ENCODE measurements around the gene CCIN. TPM values are rescaled to one million over a fixed set of nuclear protein-coding genes. Genes with fewer than 3 reads are reported as not detected.
"Not testable (repeated sequence)": the region's sequence is repeated elsewhere in the genome, so short reads cannot be mapped to it uniquely, and the experiment has no call there.

The CCIN gene
- polyA plus RNA-seq, 1 donor = 0.58 TPM

DNA sequence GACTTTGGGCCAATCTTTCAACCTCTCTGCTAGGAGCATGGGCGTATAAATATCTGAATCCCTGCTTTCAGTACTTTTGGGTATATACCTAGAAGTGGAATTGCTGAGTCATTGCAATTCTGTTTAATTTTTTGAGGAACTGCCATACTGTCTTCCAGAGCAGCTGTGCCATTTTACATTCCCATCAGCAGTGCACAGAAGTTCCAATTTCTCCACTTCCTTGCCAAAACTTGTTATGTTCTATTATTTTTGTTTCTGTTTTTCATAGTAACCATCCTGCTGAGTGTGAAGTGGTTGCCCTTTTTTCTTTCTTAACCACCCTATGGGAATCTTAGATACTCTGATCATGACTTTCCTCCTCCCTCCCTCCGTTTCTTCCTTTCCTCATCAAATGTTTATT, 11.1 kb upstream of the CCIN start:
- DNase-seq (ENCODE audit: low read depth) = no peak

DNA sequence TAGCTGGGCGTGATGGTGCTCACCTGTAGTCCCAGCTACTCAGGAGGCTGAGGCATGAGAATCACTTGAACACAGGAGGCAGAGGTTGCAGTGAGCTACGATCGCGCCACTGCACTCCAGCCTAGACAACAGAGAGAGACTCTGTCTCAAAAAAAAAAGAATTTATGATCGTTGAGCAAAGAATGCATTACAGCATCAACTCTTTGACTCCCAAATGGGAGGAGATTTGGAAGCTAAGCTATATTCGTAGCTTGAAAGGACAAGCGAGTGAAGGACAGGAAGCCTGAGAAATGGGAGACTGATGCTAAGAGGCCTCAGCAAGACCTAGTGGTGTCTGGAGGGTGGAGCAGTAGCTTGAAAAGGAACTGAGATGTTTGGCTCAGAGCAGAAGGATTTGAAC, 10.3 kb upstream of the CCIN start:
- DNase-seq (ENCODE audit: low read depth) = peak; percentile 94

GRCh38 chr9:36159509-36159908, 9.7 kb upstream of the CCIN start:
- DNase-seq (ENCODE audit: low read depth) = not testable (repeated sequence)

- DNase-seq (ENCODE audit: low read depth) = not testable (repeated sequence)
Observed at GRCh38 chr9:36160126-36160525, 9.1 kb upstream of the CCIN start.

DNA sequence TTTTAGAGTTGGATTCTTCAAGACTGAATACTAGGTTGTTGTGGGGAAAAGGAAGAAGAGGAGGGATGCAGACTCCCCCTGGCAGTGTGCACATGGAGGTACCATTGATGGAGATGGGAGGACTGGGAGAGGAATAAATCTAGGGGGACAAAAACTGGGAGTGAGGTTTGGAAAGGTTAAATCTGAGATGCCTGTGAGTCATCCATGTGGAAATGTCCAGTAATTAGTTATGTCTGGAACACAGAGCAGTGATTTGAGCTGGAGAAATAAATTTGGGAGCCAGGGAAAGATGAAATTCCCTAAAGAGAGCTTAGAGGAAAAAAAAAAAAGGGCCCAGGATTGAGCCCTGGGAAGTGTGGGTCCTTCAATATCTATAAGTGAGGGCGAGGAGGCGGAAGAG, 8.0 kb upstream of the CCIN start:
- DNase-seq (ENCODE audit: low read depth) = no peak

- no peak for DNase-seq (ENCODE audit: low read depth)
Observed at GRCh38 chr9:36162211-36162738, 6.9 kb upstream of the CCIN start.

GRCh38 chr9:36163049-36163785, 6.0 kb upstream of the CCIN start:
- DNase-seq (ENCODE audit: low read depth) = peak; percentile 75

GRCh38 chr9:36163786-36164170, 5.4 kb upstream of the CCIN start:
- DNase-seq (ENCODE audit: low read depth) = no peak

GRCh38 chr9:36164372-36164771, 4.8 kb upstream of the CCIN start:
- no peak for DNase-seq (ENCODE audit: low read depth)

DNA sequence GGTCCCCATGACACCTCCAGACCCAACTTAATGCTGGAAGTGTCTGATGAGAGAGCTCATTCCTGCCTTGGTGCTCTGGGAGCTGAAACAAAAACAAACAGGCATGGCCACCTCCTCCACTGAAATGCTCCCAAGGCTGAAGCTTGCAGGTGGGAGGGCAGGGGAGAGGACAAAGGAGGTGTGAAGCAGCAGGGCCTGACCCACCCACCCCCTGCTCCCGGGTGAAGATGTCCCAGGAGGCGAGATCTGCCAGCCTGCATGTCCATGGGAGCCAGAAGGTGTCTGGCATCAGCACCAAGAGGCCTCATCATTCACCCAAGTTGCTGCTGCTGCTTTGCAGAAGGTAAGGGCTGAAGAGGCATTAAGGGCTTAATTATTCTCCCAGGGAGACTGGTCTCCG, 4.2 kb upstream of the CCIN start:
- no peak for DNase-seq (ENCODE audit: low read depth)

GRCh38 chr9:36165826-36166167, 3.4 kb upstream of the CCIN start:
- no peak for DNase-seq (ENCODE audit: low read depth)

GRCh38 chr9:36166168-36166927, 2.8 kb upstream of the CCIN start:
- DNase-seq (ENCODE audit: low read depth) = no peak

GRCh38 chr9:36169708-36170107, 520 bp downstream of the CCIN start:
- no peak for DNase-seq (ENCODE audit: low read depth)

DNA sequence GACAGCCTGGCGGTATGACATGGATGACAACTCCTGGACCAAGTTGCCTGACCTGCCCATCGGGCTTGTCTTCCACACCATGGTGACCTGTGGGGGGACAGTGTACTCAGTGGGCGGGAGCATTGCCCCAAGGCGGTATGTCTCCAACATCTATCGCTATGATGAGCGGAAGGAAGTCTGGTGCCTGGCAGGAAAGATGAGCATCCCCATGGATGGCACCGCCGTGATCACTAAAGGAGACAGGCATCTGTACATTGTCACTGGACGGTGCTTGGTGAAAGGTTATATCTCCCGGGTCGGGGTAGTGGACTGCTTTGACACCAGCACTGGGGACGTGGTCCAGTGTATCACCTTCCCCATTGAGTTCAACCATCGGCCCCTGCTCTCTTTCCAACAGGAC, 1.3 kb downstream of the CCIN start:
- DNase-seq (ENCODE audit: low read depth) = no peak

DNA sequence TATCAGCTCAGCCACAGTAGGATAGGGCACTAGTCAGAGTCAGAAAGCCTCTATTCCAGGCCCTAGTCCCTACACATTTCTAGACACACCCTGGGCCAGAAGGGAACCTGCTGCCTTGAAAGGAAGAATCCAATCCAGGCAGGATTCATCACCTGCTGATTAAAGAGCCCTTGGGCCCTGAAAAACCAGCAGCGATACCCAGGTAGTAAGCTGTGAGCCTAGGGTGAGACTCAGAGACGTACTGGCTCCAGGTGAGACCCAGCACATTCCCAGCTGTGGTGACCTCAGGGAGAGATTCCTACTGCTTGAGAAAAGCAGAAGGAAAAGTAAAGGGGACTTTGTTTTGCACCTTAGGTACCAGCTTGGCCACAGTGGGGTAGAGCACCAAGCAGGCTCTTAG, 4.7 kb downstream of the CCIN start:
- DNase-seq (ENCODE audit: low read depth) = no peak

DNA sequence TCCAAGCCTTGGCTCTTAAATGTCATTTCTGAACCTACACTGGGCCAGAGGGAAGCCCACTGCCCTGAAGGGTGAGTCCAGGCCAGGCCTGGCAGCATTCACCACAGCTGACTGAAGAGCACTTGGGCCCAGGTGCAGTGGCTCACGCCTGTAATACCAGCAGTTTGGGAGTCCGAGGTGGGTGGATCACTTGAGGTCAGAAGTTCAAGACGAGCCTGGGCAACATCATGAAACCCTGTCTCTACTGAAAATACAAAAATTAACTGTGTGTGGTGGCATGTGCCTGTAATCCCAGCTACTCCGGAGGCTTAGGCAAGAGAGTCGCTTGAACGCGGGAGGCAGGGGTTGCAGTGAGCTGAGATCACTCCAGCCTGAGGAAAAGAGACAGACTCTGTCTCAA, 5.1 kb downstream of the CCIN start:
- DNase-seq (ENCODE audit: low read depth) = no peak

DNA sequence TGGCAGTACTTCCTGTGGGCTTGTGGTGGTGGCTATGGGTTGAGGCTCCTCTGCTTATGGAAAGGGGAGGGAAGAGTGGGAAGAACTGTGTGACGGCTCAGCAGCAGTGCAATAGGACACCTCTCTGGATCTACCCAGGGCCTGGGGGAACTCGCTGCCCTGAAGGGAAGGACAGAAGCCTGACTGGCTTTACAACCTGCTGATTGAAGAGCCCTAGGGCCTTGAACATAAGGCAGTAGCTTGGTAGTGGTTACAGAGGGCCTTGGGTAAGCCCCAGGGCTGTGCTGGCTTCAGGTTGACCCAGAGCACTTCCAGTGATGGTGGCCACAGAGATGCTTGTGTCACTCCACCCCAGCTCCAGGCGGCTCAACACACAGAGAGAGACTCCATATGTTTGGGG, 5.5 kb downstream of the CCIN start:
- DNase-seq (ENCODE audit: low read depth) = no peak

GRCh38 chr9:36175209-36175608, 6.0 kb downstream of the CCIN start:
- not testable (repeated sequence) for DNase-seq (ENCODE audit: low read depth)

DNA sequence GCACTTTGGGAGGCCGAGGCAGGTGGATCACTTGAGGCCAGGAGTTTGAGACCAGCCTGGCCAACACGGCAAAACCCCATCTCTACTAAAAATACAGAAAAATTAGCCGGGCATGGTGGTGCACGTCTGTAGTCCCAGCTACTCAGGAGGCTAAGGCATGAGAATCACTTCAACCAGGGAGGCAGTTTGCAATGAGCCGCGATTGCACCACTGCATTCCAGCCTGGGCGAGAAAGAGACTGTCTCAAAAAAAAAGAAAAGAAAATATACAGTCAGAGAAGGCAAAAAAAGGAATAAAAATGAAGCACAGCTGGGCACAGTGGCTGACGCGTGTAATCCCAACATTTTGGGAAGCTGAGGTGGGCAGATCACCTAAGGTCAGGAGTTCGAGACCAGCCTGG, 7.3 kb downstream of the CCIN start:
- not testable (repeated sequence) for DNase-seq (ENCODE audit: low read depth)

GRCh38 chr9:36177571-36177970, 8.4 kb downstream of the CCIN start:
- DNase-seq (ENCODE audit: low read depth) = no peak

DNA sequence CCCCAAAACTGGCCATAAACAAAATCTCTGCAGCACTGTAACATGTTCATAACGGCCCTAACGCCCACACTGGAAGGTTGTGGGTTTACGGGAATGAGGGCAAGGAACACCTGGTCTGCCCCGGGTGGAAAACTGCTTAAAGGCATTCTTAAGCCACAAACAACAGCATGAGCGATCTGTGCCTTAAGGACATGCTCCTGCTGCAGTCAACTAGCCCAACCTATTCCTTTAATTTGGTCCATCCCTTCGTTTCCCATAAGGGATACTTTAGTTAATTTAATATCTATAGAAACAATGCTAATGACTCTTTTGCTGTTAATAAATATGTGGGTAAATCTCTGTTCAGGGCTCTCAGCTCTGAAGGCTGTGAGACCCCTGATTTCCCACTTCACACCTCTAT, 11.1 kb downstream of the CCIN start:
- DNase-seq (ENCODE audit: low read depth) = not testable (repeated sequence)

DNA sequence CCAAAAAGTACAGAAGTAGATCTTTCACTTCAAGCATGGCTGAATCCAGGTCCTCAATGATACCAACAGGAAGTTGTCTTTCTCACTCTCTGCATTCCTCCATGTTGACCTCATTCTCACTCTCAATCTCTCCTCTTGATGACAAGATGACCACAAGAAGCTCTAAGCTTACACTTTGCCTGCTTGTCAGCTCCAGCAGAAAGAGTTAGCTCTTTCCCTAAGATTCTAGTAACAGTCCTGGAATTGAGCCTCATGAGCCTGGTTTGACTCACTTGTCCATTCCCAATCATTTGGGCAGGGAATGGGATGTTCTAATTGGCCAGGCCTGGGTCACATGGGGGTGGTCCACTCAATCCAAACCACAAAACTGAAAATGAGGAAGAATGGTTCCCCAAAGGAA, 18.2 kb downstream of the CCIN start:
- DNase-seq (ENCODE audit: low read depth) = no peak

DNA sequence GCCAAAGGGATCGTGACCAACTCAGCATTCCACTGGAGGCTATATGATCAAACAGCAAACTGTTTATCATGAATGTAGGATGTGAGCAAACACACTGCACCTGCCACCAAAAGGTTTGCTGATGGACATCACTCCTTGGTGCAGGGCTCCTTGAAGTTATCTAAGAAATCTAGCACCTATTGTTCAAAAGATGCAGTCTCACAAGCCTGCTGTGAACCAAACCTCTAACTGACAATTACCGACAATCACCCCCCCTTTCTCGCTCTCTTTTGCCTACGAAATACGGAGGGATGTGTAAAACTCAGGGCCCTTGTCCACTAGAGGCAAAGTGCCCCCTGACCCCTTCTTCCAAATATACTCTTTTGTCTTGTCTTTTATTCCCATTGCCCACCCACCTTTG, 19.0 kb downstream of the CCIN start:
- no peak for DNase-seq (ENCODE audit: low read depth)
